MG63 (cell line): ENCODE data around the gene BLTP3A. TPM values are rescaled to one million over a fixed set of nuclear protein-coding genes. Genes with fewer than 3 reads are reported as not detected.

ENCODE experiments used
- total RNA-seq: library from RNA; depleted of rRNA; stranded (reverse); fragments of >200 nt; shearing (Covaris generic); gene quantifications from 2 replicates; pipeline ENCODE4 v1.2.3, GENCODE V29; 2014; ENCODE audit warnings: low replicate concordance; rRNA removed

BLTP3A gene
- total RNA-seq, 1 experiment from 2014 or later, result 19.2 TPM

Other genes starting within 250 kb of the BLTP3A start
- not detected in 2 replicates for gene SPDEF, start 235.8 kb upstream of the BLTP3A start, total RNA-seq
- gene ILRUN, start 95.3 kb upstream of the BLTP3A start, total RNA-seq, result 25.9 and 26.1 TPM in 2 replicates
- 601 and 1,316 TPM in 2 replicates for gene SNRPC, start 34.6 kb upstream of the BLTP3A start, total RNA-seq
- 169 and 174 TPM in 2 replicates for gene TAF11, start 96.0 kb downstream of the BLTP3A start, total RNA-seq
- gene ANKS1A, start 97.2 kb downstream of the BLTP3A start, total RNA-seq, result 15.8 and 20.9 TPM in 2 replicates